ENCODE measurements around the gene TOM1.

TOM1 gene

DNA sequence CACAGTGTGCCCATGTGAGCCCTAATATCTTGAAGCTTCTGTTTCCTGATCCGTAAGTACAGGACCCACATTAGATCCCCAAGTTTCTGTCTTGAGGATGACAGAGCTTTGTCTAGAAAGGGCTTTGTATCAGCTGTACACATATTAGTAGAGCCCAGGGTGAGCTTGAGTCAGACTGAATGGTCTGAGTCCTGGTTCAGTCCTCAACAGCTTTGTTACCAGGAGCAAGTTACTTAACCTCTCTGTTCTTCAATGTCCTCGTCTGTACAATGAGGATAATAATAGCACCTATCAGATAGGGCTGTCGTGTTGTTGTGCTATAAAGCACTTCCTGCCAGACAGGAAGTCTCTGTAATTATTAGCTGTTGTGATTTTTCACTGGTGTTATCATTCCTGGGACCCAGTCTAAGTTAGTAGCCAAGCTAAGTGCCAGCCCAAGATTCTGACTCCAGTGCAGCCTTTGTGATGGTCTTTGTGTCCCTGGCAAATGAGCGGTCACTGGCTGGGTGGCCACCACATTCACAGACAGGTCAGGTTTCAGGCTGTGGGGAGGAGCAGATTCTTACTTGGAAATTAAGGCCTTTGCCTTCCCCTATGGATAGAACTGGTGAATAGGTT lies 6.8 kb downstream of the TOM1 start:
- H3K4me1 ChIP-seq (ENCODE audit: control insufficient read depth, insufficient read depth, low read length), result peaks cover 19% of the 10 kb centered on the region
- no peaks in the 10 kb centered on the region for H3K27me3 ChIP-seq (ENCODE audit: control insufficient read depth, insufficient read depth, low read length, poor library complexity, severe bottlenecking)
- WGBS, 2 experiments, result 64 to 67% methylated on average over 4 of the region's 4 CpGs
- no peaks in the 10 kb centered on the region for H3K9me3 ChIP-seq (ENCODE audit: control insufficient read depth, low read length)
- H3K27ac ChIP-seq (ENCODE audit: insufficient read depth, low read depth, low read length, poor library complexity, severe bottlenecking), result peak overlapping the region; percentile 65
- no peaks in the 10 kb centered on the region for H3K36me3 ChIP-seq (ENCODE audit: control insufficient read depth, insufficient read depth, low read length)
- no peak overlapping the region for H3K4me3 ChIP-seq (ENCODE audit: insufficient read depth, low read depth, low read length)

DNA sequence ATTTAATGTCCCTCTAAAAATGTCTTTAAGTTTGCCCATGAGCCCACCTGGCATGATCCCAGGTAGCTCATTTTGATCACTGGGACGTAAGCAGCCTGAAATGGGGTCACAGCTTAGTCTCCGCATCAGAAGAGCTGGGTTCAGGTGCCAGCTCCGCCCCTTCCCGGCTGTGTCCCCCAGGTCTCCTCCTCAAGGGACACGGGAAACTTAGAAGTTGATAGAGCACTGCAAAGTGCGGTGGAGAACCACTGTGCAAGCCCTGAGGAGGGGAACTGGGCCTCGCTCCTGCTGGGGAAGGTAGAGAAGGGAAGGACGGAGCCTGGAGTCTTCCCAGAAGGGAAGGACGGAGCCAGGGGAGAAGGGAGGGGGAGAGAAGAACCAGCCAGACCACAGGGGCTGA lies 7.7 kb downstream of the TOM1 start:
- H3K27me3 ChIP-seq (ENCODE audit: control insufficient read depth, insufficient read depth, low read length, poor library complexity, severe bottlenecking), result no peaks in the 10 kb centered on the region
- peaks cover 19% of the 10 kb centered on the region for H3K4me1 ChIP-seq (ENCODE audit: control insufficient read depth, insufficient read depth, low read length)
- no peak overlapping the region for H3K27ac ChIP-seq (ENCODE audit: insufficient read depth, low read depth, low read length, poor library complexity, severe bottlenecking)
- no peaks in the 10 kb centered on the region for H3K36me3 ChIP-seq (ENCODE audit: control insufficient read depth, insufficient read depth, low read length)
- WGBS, 2 experiments, result 76 to 78% methylated on average over 9 of the region's 9 CpGs
- no peaks in the 10 kb centered on the region for H3K9me3 ChIP-seq (ENCODE audit: control insufficient read depth, low read length)
- no peak overlapping the region for H3K4me3 ChIP-seq (ENCODE audit: insufficient read depth, low read depth, low read length)

DNA sequence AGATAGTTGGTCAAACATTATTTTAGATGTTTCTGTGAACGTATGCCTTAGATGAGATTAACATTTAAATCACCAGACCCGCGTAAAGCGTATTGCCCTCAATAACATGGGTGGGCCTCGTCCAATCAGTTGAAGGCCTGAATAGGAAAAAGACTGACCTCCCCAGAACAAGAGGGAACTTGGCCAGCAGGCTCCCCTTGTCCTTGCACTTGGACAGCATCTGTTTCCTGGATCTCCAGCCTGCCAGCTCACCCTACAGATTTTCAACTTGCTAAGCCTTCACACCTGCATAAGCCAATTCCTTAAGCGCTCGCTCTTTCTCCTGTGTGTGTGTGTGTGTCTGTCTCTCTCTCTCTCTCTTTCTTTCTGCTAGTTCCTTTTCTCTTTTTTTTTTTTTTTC lies 8.2 kb downstream of the TOM1 start:
- H3K9me3 ChIP-seq (ENCODE audit: control insufficient read depth, low read length), result no peaks in the 10 kb centered on the region
- 96 to 97% methylated on average over 7 of the region's 7 CpGs for WGBS, 2 experiments
- peaks cover 19% of the 10 kb centered on the region for H3K4me1 ChIP-seq (ENCODE audit: control insufficient read depth, insufficient read depth, low read length)
- no peaks in the 10 kb centered on the region for H3K36me3 ChIP-seq (ENCODE audit: control insufficient read depth, insufficient read depth, low read length)
- H3K4me3 ChIP-seq (ENCODE audit: insufficient read depth, low read depth, low read length), result no peak overlapping the region
- no peak overlapping the region for H3K27ac ChIP-seq (ENCODE audit: insufficient read depth, low read depth, low read length, poor library complexity, severe bottlenecking)
- H3K27me3 ChIP-seq (ENCODE audit: control insufficient read depth, insufficient read depth, low read length, poor library complexity, severe bottlenecking), result no peaks in the 10 kb centered on the region

DNA sequence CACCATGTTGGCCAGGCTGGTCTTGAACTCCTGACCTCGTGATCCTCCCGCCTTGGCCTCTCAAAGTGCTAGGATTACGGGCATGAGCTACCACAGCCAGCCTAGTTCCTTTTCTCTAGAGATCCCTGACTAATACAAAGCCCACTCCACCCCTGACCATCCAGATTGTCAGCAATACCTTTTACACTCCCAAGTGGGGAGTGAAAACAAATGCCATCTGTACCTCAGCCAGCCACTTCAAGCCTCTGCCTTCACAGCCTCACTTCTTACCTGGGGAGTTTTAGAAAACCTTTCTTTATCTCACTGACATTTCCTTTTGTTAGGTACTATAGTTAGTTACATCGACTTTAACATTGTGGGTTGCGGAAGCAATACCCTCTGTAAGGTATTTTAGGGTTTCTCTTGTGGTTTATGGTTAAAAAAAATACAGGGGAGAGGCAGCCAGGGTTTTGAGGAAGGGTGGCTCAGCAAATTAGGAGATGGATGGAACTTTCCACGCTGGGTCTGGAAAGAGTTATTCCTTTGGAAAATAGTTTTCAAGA lies 8.9 kb downstream of the TOM1 start:
- WGBS, 2 experiments, result 91 to 95% methylated on average over 6 of the region's 6 CpGs
- Histone ChIP-seq H3K9me3 (ENCODE audit: control insufficient read depth, low read length) (no peaks in the 10 kb centered on the region), H3K27me3 (ENCODE audit: control insufficient read depth, insufficient read depth, low read length, poor library complexity, severe bottlenecking) (no peaks in the 10 kb centered on the region), H3K36me3 (ENCODE audit: control insufficient read depth, insufficient read depth, low read length) (no peaks in the 10 kb centered on the region), H3K4me3 (ENCODE audit: insufficient read depth, low read depth, low read length) (no peak overlapping the region), H3K27ac (ENCODE audit: insufficient read depth, low read depth, low read length, poor library complexity, severe bottlenecking) (no peak overlapping the region), H3K4me1 (ENCODE audit: control insufficient read depth, insufficient read depth, low read length) (peaks cover 19% of the 10 kb centered on the region)

DNA sequence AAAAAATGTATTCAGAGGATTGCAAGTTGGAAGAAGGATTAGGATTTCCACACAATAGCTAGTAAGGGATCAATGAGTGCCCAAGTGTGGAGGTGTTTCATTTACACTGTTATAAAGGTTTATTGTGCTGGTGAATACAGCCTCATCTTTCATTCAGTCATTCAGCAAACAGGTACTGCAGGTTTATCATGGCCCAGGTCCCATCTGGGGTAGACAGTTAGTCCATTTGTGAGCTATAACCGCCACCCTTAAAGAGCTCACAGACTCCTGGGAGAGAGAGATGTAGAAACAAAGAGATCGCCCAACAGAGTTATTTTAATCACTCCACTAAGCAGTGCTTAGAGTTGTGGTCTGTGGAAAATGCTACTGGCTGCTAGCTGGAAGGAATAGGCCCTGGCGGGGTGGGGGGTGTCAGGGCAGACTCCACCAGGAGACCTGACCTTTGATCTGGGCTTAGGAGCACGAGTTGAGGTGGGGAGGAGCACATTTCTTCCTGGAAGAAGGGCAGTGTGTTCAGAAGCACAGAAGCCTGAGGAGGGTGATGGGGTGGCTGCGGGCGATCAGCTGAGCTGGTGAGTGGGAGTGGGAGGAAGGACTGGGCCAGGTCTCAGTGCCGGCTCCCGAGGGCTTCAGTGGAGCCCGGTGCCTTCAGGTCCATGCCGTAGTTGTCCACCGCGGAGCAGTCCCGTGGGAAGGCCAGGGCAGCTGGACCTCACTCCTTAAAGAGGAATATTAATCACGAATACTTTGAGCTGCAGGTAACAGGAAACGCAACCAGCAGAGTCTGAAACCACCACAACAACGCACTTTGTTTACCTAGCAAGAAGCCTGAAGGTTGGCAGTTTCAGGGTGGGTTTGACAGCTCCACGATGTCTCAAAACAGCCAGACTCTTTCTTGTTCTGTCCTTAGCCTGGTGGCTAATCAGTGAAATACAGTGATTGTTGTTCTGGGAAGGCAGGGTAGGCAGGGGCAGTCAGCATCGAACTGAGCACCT lies 11.2 kb downstream of the TOM1 start:
- H3K4me1 ChIP-seq (ENCODE audit: control insufficient read depth, insufficient read depth, low read length), result peaks cover 19% of the 10 kb centered on the region
- no peaks in the 10 kb centered on the region for H3K9me3 ChIP-seq (ENCODE audit: control insufficient read depth, low read length)
- H3K27ac ChIP-seq (ENCODE audit: insufficient read depth, low read depth, low read length, poor library complexity, severe bottlenecking), result no peak overlapping the region
- H3K4me3 ChIP-seq (ENCODE audit: insufficient read depth, low read depth, low read length), result no peak overlapping the region
- no peaks in the 10 kb centered on the region for H3K36me3 ChIP-seq (ENCODE audit: control insufficient read depth, insufficient read depth, low read length)
- 87% methylated on average over 18 of the region's 18 CpGs for WGBS, 2 experiments
- no peaks in the 10 kb centered on the region for H3K27me3 ChIP-seq (ENCODE audit: control insufficient read depth, insufficient read depth, low read length, poor library complexity, severe bottlenecking)

DNA sequence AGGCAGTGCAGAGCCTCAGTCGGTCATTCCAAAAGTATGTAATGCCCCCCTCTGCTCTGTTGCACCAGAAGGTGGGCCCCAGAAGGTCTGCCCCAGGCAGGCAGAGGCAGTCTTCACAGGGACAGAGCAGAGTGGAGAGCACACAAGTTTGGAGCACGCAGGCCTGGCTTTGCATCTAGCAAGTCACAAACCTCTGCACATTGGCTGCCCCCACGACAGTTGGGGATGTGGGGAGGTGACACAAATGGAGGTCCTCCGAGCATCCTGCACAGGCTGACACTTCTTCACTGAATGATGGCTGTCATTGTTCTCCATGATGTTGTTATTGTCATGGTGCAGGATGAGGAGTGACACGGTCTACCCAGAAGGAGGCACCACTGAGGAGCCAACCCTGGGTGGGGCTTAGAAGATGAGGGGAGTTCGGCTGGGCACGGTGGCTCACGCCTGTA lies 11.9 kb downstream of the TOM1 start:
- H3K4me1 ChIP-seq (ENCODE audit: control insufficient read depth, insufficient read depth, low read length), result peaks cover 19% of the 10 kb centered on the region
- H3K27ac ChIP-seq (ENCODE audit: insufficient read depth, low read depth, low read length, poor library complexity, severe bottlenecking), result no peak overlapping the region
- no peaks in the 10 kb centered on the region for H3K9me3 ChIP-seq (ENCODE audit: control insufficient read depth, low read length)
- 90 to 92% methylated on average over 8 of the region's 8 CpGs for WGBS, 2 experiments
- H3K36me3 ChIP-seq (ENCODE audit: control insufficient read depth, insufficient read depth, low read length), result no peaks in the 10 kb centered on the region
- H3K27me3 ChIP-seq (ENCODE audit: control insufficient read depth, insufficient read depth, low read length, poor library complexity, severe bottlenecking), result no peaks in the 10 kb centered on the region
- H3K4me3 ChIP-seq (ENCODE audit: insufficient read depth, low read depth, low read length), result no peak overlapping the region

DNA sequence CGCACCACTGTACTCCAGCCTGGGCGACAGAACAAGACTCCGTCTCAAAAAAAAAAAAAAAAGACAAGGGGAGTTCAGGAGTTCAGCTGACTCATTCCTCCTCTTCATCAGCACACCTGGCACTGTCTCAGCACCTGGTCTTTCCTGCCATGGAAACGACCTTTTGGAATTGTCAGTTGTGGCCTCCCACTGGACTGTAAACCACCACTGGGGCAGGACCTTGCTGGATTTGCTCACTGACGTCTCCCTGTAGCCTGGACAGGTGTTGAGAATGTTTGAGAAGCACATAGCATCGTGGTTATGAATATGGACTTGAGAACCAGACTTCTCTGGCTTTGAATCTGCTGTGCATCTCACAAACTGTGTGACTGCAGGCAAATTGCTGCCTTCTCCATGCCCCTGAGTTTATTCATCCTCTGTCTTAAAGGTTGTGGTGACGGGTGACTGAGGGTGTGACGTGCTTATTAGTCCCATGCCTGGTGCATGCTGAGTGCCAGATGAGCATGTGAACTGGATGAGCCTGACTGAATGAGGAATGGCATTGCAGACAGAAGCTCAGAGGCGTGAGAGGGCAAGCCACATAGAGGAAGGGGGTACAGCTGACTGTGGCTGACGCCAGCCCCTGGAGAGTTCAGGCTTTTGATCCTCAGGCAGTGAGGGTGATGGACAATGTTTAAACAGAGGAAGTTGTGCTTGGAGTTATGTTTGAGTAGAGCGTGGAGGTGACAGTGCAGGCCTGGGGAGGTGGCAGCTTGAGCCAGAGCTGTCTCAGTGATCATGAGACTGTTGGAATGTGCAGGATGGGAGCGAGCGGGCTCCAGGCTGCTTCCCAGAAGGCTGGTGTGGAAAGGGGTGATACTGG lies 12.7 kb downstream of the TOM1 start:
- Histone ChIP-seq H3K4me1 (ENCODE audit: control insufficient read depth, insufficient read depth, low read length) (peaks cover 11% of the 10 kb centered on the region), H3K4me3 (ENCODE audit: insufficient read depth, low read depth, low read length) (no peak overlapping the region), H3K27me3 (ENCODE audit: control insufficient read depth, insufficient read depth, low read length, poor library complexity, severe bottlenecking) (no peaks in the 10 kb centered on the region), H3K9me3 (ENCODE audit: control insufficient read depth, low read length) (no peaks in the 10 kb centered on the region), H3K27ac (ENCODE audit: insufficient read depth, low read depth, low read length, poor library complexity, severe bottlenecking) (no peak overlapping the region), H3K36me3 (ENCODE audit: control insufficient read depth, insufficient read depth, low read length) (no peaks in the 10 kb centered on the region)
- WGBS, 2 experiments, result 92% methylated on average over 13 of the region's 13 CpGs

DNA sequence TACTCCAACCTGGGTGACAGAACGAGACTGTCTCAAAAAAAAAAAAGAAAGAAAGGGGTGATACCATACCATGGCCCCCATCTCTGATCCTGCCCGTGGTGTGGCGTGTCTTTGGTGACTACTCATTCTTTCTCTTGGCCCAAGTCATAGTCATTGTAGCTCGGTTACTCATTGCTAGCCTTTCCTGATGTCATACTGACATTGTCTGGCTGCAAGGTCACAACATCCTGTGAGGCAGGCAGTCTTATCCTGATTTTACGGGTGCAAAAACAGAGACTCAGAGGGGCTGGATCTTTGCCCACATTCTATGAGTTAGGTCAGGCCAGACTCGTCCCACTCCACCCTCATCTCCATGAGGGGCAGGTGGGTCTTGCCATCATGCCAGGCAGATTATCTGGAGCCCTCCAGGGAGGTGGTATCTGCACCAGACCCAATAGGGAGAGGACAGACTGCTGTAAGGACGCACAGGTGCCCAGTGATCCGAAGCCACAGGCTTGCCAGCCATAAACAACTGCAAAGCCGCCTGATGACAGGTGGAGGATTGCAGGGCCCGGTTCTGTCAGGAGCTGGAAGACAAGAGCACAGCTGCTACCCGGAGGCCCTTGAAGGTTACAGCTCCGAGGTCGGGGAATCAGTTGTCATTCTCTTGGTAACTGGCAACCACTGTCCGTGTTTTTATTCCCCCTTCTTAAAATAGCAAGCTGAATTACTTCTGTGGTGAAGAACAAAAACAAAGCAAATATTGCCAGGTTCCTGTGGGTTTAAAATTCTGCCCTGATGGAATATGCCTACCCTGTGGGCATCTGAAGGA lies 13.8 kb downstream of the TOM1 start:
- WGBS, 2 experiments, result 89 to 91% methylated on average over 14 of the region's 14 CpGs

DNA sequence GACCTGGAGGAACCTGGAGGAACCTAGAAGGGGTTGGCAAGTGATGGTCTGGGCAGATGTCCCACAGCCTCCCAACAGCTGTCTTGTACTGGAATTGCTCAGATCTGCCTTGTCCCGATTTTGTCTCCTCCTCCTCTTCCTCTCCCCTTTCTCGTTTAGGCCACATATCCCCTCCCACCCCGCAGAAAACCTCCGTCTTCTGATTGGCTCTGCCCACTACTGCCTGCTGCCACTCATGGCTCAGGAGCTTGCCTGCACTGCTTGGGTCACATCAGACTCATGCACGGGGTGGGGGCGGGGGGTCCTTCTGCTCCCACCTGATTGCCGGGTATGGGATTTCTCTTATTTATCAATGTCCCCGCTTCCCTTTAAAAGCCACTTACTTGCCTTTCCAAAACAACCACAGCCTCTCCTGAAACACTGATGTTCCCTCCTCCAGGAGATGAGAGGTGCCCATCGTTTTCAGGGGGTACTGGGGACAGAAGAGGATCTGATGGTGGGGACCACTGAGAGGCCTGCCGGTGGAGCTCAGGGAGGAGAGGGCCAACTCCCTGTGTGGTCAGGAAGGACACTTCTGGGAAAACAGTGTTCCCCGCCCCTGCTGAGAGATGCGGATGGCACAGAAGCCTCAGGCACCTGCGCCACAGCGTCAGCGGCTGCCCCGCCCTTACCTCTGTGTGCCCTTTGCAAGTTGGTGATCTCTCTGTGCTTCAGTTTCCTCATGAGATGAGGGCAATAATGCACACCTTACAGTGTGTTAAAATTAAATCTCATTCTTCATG lies 14.7 kb downstream of the TOM1 start:
- Histone ChIP-seq H3K9me3 (ENCODE audit: control insufficient read depth, low read length) (no peaks in the 10 kb centered on the region), H3K27ac (ENCODE audit: insufficient read depth, low read depth, low read length, poor library complexity, severe bottlenecking) (no peak overlapping the region), H3K4me1 (ENCODE audit: control insufficient read depth, insufficient read depth, low read length) (peaks cover 8% of the 10 kb centered on the region), H3K4me3 (ENCODE audit: insufficient read depth, low read depth, low read length) (no peak overlapping the region), H3K36me3 (ENCODE audit: control insufficient read depth, insufficient read depth, low read length) (peaks cover 6% of the 10 kb centered on the region), H3K27me3 (ENCODE audit: control insufficient read depth, insufficient read depth, low read length, poor library complexity, severe bottlenecking) (no peaks in the 10 kb centered on the region)
- 82 to 85% methylated on average over 16 of the region's 16 CpGs for WGBS, 2 experiments

More for the DNA sequence above, 13.8 kb downstream of the TOM1 start:
- H3K36me3 ChIP-seq (ENCODE audit: control insufficient read depth, insufficient read depth, low read length), result peaks cover 6% of the 10 kb centered on the region
- no peaks in the 10 kb centered on the region for H3K9me3 ChIP-seq (ENCODE audit: control insufficient read depth, low read length)
- no peak overlapping the region for H3K4me3 ChIP-seq (ENCODE audit: insufficient read depth, low read depth, low read length)
- H3K4me1 ChIP-seq (ENCODE audit: control insufficient read depth, insufficient read depth, low read length), result peaks cover 8% of the 10 kb centered on the region
- no peaks in the 10 kb centered on the region for H3K27me3 ChIP-seq (ENCODE audit: control insufficient read depth, insufficient read depth, low read length, poor library complexity, severe bottlenecking)
- H3K27ac ChIP-seq (ENCODE audit: insufficient read depth, low read depth, low read length, poor library complexity, severe bottlenecking), result no peak overlapping the region
